A549 (cell line): ENCODE results near the gene SHQ1. TPM values are rescaled to one million over a fixed set of nuclear protein-coding genes. Genes with fewer than 3 reads are reported as not detected.

ENCODE experiments used
- ATAC-seq, 2 experiments: fragments of 200-7000 bp in 1 of 2; fragments of >200 bp in 1 of 2; cut with Nextera tagmentation in 1 of 2; cut with Tn5 transposase in 1 of 2; 3 replicates each; pipeline versions ENCODE4 v1.8.0 to v1.9.1; 2018 to 2020; ENCODE audit warnings: mild to moderate bottlenecking in 1 of 2, moderate library complexity in 1 of 2
- CTCF ChIA-PET: fragments of 300-600 bp; sonication (Branson Sonifier 250); formaldehyde crosslinking; extraction: SDS; loops from one replicate; lab custom pipeline; 2021; ENCODE audit warnings: antibody characterized with exemption, inconsistent platforms; lab: Yijun Ruan, JAX
- POLR2A ChIA-PET: fragments of 350-600 bp; formaldehyde crosslinking; extraction: SDS; loops from one replicate; lab custom pipeline; 2021; ENCODE audit warnings: antibody characterized with exemption, inconsistent platforms; lab: Yijun Ruan, JAX
- DNase-seq, 2 experiments: peaks; one replicate each; pipeline versions ENCODE4 v3.0.0 to v3.0.0-alpha.2; 2011 to 2016; ENCODE audit warnings: low read depth in 1 of 2, low spot score in 1 of 2
- FAIRE-seq: peaks from 2 replicates; lab custom pipeline; 2011; peaks lifted over from hg19 to GRCh38; lab: Jason Lieb, UNC
- H3K27ac ChIP-seq, 2 experiments: fragments of >200 bp; sonication (Bioruptor Twin); formaldehyde crosslinking; 3 replicates each; pipeline ENCODE4 v1.5.1; 2016 to 2017
- H3K4me1 ChIP-seq: fragments of >200 bp; sonication (Bioruptor Twin); formaldehyde crosslinking; 3 replicates; pipeline ENCODE4 v1.6.1; 2016
- H3K4me2 ChIP-seq: fragments of >200 bp; sonication (Bioruptor Twin); formaldehyde crosslinking; 3 replicates; pipeline ENCODE4 v1.6.1; 2016
- H3K4me3 ChIP-seq: fragments of >200 bp; sonication (Bioruptor Twin); formaldehyde crosslinking; 3 replicates; pipeline ENCODE4 v1.5.1; 2016
- H3K9me3 ChIP-seq: fragments of >200 bp; sonication (Bioruptor Twin); formaldehyde crosslinking; 3 replicates; pipeline ENCODE4 v1.6.1; 2016
- CBX2 ChIP-seq: fragments of 200-600 bp; sonication (generic); IDR thresholded peaks from 2 replicates; pipeline ENCODE4 v1.6.1; 2016; ENCODE audit warnings: low read depth, mild to moderate bottlenecking, borderline replicate concordance
- CHD4 ChIP-seq: fragments of 200-600 bp; sonication (generic); IDR thresholded peaks from 2 replicates; pipeline ENCODE4 v1.6.1; 2016; ENCODE audit warnings: antibody characterized with exemption, mild to moderate bottlenecking, borderline replicate concordance
- EHMT2 ChIP-seq: fragments of 200-600 bp; sonication (generic); IDR thresholded peaks from 2 replicates; pipeline ENCODE4 v1.6.1; 2016; ENCODE audit warnings: antibody characterized with exemption, low read depth, mild to moderate bottlenecking, moderate library complexity
- FOSB ChIP-seq: fragments of 250-450 bp; sonication (Bioruptor Pico); IDR thresholded peaks from 2 replicates; pipeline ENCODE4 v1.5.0; 2020; ENCODE audit warnings: mild to moderate bottlenecking, moderate library complexity
- FOSL2 ChIP-seq, 2 experiments: fragments of 450-650 bp in 1 of 2; fragments of >200 bp in 1 of 2; sonication (Bioruptor Twin) in 1 of 2; formaldehyde crosslinking; IDR thresholded peaks; 2 replicates each; pipeline versions ENCODE4 v1.5.0 to v1.6.1; 2016 to 2020; ENCODE audit warnings: mild to moderate bottlenecking in 1 of 2, moderate library complexity in 1 of 2
- GATA3 ChIP-seq: IDR thresholded peaks from 2 replicates; pipeline ENCODE4 v1.6.1; 2012; ENCODE audit warnings: borderline replicate concordance
- HDAC2 ChIP-seq: fragments of 200-600 bp; sonication (generic); IDR thresholded peaks from 2 replicates; pipeline ENCODE4 v1.6.1; 2016
- HEYL ChIP-seq: fragments of 250-450 bp; sonication (Bioruptor Pico); IDR thresholded peaks from 2 replicates; pipeline ENCODE4 v1.8.0; 2021; ENCODE audit warnings: mild to moderate bottlenecking, moderate library complexity
- HOXA7 ChIP-seq: fragments of 250-450 bp; sonication (Bioruptor Pico); IDR thresholded peaks from 2 replicates; pipeline ENCODE4 v1.5.0; 2020; ENCODE audit warnings: mild to moderate bottlenecking, moderate library complexity
- HOXB13 ChIP-seq: fragments of 250-450 bp; sonication (Bioruptor Pico); IDR thresholded peaks from 2 replicates; pipeline ENCODE4 v1.5.0; 2020; ENCODE audit warnings: low read depth, mild to moderate bottlenecking, moderate library complexity
- HOXB5 ChIP-seq: fragments of 250-450 bp; sonication (Bioruptor Pico); IDR thresholded peaks from 2 replicates; pipeline ENCODE4 v1.5.0; 2020; ENCODE audit warnings: mild to moderate bottlenecking, moderate library complexity
- JUNB ChIP-seq: fragments of >200 bp; sonication (Bioruptor Twin); formaldehyde crosslinking; IDR thresholded peaks from 2 replicates; pipeline ENCODE4 v1.6.1; 2016
- KDM5A ChIP-seq: fragments of 200-600 bp; sonication (generic); IDR thresholded peaks from 2 replicates; pipeline ENCODE4 v1.6.1; 2016; ENCODE audit warnings: antibody characterized with exemption, mild to moderate bottlenecking
- MAFK ChIP-seq: fragments of 450-650 bp; IDR thresholded peaks from 2 replicates; pipeline ENCODE4 v1.6.1; 2014; ENCODE audit not compliant: partially characterized antibody
- MAZ ChIP-seq: fragments of 150-350 bp; IDR thresholded peaks from 2 replicates; pipeline ENCODE4 v1.6.1; 2014; ENCODE audit warnings: antibody characterized with exemption, low read depth, low read length, borderline replicate concordance
- NFE2L2 ChIP-seq: fragments of 150-350 bp; conservative IDR thresholded peaks from 2 replicates; pipeline ENCODE4 v1.6.1; 2014; ENCODE audit warnings: low read length
- PHF8 ChIP-seq: fragments of 200-600 bp; sonication (generic); IDR thresholded peaks from 2 replicates; pipeline ENCODE4 v1.6.1; 2016; ENCODE audit warnings: low read depth, mild to moderate bottlenecking, antibody characterized with exemption, moderate library complexity, borderline replicate concordance
- RAD21 ChIP-seq, 2 experiments: fragments of >200 bp in 1 of 2; sonication (Bioruptor Twin) in 1 of 2; formaldehyde crosslinking in 1 of 2; IDR thresholded peaks in 1 of 2; conservative IDR thresholded peaks in 1 of 2; 2 replicates in 1 of 2; 3 replicates in 1 of 2; pipeline ENCODE4 v1.6.1; 2012 to 2018; ENCODE audit warnings: inconsistent platforms in 1 of 2
- TFCP2L1 ChIP-seq: fragments of 250-450 bp; sonication (Bioruptor Pico); IDR thresholded peaks from 2 replicates; pipeline ENCODE4 v1.5.0; 2021; ENCODE audit warnings: mild to moderate bottlenecking
- TP53 ChIP-seq: fragments of 250-450 bp; sonication (Bioruptor Pico); IDR thresholded peaks from 2 replicates; pipeline ENCODE4 v1.5.0; 2021; ENCODE audit warnings: mild to moderate bottlenecking, moderate library complexity
- ZSCAN20 ChIP-seq: fragments of 250-450 bp; sonication (Bioruptor Pico); IDR thresholded peaks from 2 replicates; pipeline ENCODE4 v1.8.0; 2022; ENCODE audit warnings: mild to moderate bottlenecking, moderate library complexity
- WGBS: methylation state at CpG from one replicate; pipeline ENCODE4 v1.1.6; 2017; ENCODE audit errors: missing lambda C conversion rate; 5-methylcytosine and 5-hydroxymethylcytosine counted together
- polyA plus RNA-seq, 4 experiments: library from polyadenylated mRNA; depleted of rRNA in 3 of 4; stranded (reverse); fragments of >200 nt; fragmentation: RNase III in 1 of 4; extraction: RNeasy Plus Mini Kit Qiagen cat#74134 plus additional on column Dnase treatment in 1 of 4; gene quantifications; 2 replicates in 3 of 4; 3 replicates in 1 of 4; pipeline ENCODE4 v1.2.3, GENCODE V29; 2011 to 2017
- TF ChIP-seq, protein P1 (sequence below): fragments of >200 bp; sonication (Bioruptor Twin); formaldehyde crosslinking; IDR thresholded peaks from 3 replicates; pipeline ENCODE4 v1.5.1; 2016
- TF ChIP-seq, protein P2 (sequence below): IDR thresholded peaks from 2 replicates; pipeline ENCODE4 v1.6.1; 2012
- TF ChIP-seq, protein P3 (sequence below): fragments of >200 bp; sonication (Bioruptor Twin); formaldehyde crosslinking; IDR thresholded peaks from 3 replicates; pipeline ENCODE4 v1.6.1; 2016
- TF ChIP-seq, protein P4 (sequence below): IDR thresholded peaks from 2 replicates; pipeline ENCODE4 v1.6.1; 2012; ENCODE audit warnings: low read depth, borderline replicate concordance

SHQ1 gene
- polyA plus RNA-seq, 2 of the 4 experiments (the other 2 are of a cell fraction) = 18.0 to 22.2 TPM

DNA sequence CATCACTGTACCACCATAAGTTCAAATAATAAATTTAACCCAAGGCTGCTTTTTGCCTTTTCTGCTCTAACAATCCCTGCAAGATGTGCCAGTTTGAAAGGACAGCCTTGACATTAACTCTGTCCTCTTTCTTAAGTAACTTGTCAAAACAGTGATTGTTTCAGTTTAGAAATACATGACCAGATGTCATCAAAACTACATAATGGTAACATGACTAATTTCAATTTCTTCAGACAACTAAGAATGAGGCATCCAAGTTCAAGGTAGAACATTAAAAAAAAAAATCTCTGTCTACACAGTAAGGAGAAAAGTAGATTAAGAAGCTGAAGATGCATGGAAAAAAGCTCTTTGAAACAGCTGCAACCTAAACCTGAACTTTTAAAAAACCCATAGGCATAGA is 47.4 kb downstream of the SHQ1 start:
- ATAC-seq (no peak), FAIRE-seq (no peak), DNase-seq (no peak)
- ChIA-PET CTCF (interaction anchor here (1.1 kb wide), 1 partner anchor 22 kb away, joined by 3 read pairs; no protein-coding TSS in a partner anchor), POLR2A (no interaction called here)
- no peak overlapping the region for H3K4me2 ChIP-seq
- no peak overlapping the region for H3K4me3 ChIP-seq
- H3K9me3 ChIP-seq = no peaks in the 10 kb centered on the region
- no peak overlapping the region for H3K27ac ChIP-seq
- no peaks in the 10 kb centered on the region for H3K4me1 ChIP-seq
- TF ChIP-seq JUNB (no peak), EHMT2 (no peak), MAZ (no peak), ZSCAN20 (CRISPR knock-in tag) (no peak), CHD4 (no peak), GATA3 (no peak), HOXB5 (CRISPR knock-in tag) (no peak), HOXB13 (CRISPR knock-in tag) (no peak), FOSB (CRISPR knock-in tag) (no peak), TP53 (CRISPR knock-in tag) (no peak), NFE2L2 (no peak), FOSL2 (IDR thresholded peaks at IDR 0.05) (no peak), FOSL2 (CRISPR knock-in tag; IDR thresholded peaks at IDR 0.05) (no peak), HOXA7 (CRISPR knock-in tag) (no peak)
- TF ChIP-seq, protein P1, sequence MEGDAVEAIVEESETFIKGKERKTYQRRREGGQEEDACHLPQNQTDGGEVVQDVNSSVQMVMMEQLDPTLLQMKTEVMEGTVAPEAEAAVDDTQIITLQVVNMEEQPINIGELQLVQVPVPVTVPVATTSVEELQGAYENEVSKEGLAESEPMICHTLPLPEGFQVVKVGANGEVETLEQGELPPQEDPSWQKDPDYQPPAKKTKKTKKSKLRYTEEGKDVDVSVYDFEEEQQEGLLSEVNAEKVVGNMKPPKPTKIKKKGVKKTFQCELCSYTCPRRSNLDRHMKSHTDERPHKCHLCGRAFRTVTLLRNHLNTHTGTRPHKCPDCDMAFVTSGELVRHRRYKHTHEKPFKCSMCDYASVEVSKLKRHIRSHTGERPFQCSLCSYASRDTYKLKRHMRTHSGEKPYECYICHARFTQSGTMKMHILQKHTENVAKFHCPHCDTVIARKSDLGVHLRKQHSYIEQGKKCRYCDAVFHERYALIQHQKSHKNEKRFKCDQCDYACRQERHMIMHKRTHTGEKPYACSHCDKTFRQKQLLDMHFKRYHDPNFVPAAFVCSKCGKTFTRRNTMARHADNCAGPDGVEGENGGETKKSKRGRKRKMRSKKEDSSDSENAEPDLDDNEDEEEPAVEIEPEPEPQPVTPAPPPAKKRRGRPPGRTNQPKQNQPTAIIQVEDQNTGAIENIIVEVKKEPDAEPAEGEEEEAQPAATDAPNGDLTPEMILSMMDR = no peak
- TF ChIP-seq, protein P2, sequence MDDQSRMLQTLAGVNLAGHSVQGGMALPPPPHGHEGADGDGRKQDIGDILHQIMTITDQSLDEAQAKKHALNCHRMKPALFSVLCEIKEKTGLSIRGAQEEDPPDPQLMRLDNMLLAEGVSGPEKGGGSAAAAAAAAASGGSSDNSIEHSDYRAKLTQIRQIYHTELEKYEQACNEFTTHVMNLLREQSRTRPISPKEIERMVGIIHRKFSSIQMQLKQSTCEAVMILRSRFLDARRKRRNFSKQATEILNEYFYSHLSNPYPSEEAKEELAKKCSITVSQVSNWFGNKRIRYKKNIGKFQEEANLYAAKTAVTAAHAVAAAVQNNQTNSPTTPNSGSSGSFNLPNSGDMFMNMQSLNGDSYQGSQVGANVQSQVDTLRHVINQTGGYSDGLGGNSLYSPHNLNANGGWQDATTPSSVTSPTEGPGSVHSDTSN = no peak
- TF ChIP-seq, protein P3, sequence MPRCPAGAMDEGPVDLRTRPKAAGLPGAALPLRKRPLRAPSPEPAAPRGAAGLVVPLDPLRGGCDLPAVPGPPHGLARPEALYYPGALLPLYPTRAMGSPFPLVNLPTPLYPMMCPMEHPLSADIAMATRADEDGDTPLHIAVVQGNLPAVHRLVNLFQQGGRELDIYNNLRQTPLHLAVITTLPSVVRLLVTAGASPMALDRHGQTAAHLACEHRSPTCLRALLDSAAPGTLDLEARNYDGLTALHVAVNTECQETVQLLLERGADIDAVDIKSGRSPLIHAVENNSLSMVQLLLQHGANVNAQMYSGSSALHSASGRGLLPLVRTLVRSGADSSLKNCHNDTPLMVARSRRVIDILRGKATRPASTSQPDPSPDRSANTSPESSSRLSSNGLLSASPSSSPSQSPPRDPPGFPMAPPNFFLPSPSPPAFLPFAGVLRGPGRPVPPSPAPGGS = no peak
- TF ChIP-seq, protein P4, sequence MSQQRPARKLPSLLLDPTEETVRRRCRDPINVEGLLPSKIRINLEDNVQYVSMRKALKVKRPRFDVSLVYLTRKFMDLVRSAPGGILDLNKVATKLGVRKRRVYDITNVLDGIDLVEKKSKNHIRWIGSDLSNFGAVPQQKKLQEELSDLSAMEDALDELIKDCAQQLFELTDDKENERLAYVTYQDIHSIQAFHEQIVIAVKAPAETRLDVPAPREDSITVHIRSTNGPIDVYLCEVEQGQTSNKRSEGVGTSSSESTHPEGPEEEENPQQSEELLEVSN = no peak

DNA sequence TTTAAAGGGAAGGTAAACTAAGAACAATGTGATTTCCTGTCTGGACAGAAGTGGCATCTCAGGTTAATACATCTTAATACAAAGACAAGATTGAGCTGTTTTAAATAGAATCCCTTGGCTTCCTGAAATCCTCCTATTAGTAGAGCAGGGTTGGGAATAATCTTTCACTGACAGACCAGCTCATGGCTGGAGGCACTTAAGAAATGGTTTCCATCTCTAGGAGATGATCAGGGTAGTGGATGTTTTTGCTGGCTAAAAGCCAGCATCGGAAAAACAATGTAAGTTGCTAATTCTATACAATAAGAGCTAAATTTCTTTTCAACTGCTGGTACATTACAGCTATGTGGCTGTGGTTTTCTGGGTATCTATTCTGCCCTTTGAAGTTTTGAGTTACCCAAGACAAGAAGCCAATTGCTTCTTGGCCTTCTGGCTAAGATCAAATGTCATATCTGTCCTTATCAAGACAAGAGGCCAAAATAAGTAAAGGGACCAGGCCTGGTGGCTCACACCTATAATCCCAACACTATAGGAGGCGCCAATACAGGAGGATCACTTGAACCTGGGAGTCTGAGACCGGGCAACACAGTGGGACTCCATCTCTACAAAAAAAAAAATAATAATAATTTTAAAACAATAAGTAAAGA is 49.6 kb downstream of the SHQ1 start:
- Histone ChIP-seq H3K27ac (no peak overlapping the region), H3K9me3 (no peaks in the 10 kb centered on the region), H3K4me2 (no peak overlapping the region), H3K4me1 (no peaks in the 10 kb centered on the region), H3K4me3 (no peak overlapping the region)
- ChIA-PET POLR2A (no interaction called here), CTCF (no interaction called here)
- DNase-seq (no peak), ATAC-seq (no peak), FAIRE-seq (no peak)
- 97% methylated on average over 3 of the region's 3 CpGs for WGBS
- no peak for TF ChIP-seq CBX2
- TF ChIP-seq FOSB (CRISPR knock-in tag) = no peak
- no peak for TF ChIP-seq HEYL (CRISPR knock-in tag)
- no peak for TF ChIP-seq HDAC2
- no peak for TF ChIP-seq KDM5A
- no peak for TF ChIP-seq FOSL2 (IDR thresholded peaks at IDR 0.05)
- TF ChIP-seq FOSL2 (CRISPR knock-in tag; IDR thresholded peaks at IDR 0.05) = no peak
- TF ChIP-seq, protein P3 = no peak
- no peak for TF ChIP-seq MAFK
- TF ChIP-seq PHF8 = no peak
- TF ChIP-seq HOXB5 (CRISPR knock-in tag) = no peak
- no peak for TF ChIP-seq TFCP2L1
- TF ChIP-seq RAD21 (conservative IDR thresholded peaks at IDR 0.05 in 1 of 2, IDR thresholded peaks at IDR 0.05 in 1 of 2) = no peak
